Thyroid gland (tissue), 4 donors: ENCODE measurements around the gene CACNA1G. TPM values are rescaled to one million over a fixed set of nuclear protein-coding genes. Genes with fewer than 3 reads are reported as not detected.

ENCODE experiments used
- DNase-seq, 2 donors: peaks; one replicate each; pipeline ENCODE4 v3.0.0-alpha.2; 2019
- H3K27ac ChIP-seq, 3 donors: fragments of 200-600 bp; sonication (generic); 1 replicate in 2 of 3; 2 replicates in 1 of 3; pipeline ENCODE4 v1.5.1; 2016 to 2019; ENCODE audit warnings: mild to moderate bottlenecking in 1 of 3, moderate library complexity in 1 of 3
- H3K27me3 ChIP-seq: fragments of 200-600 bp; sonication (generic); one replicate; pipeline ENCODE4 v1.5.1; 2019
- H3K36me3 ChIP-seq, 2 donors: fragments of 200-600 bp; sonication (generic); one replicate each; pipeline ENCODE4 v1.5.1; 2016 to 2019
- H3K4me1 ChIP-seq, 2 donors: fragments of 200-600 bp; sonication (generic); one replicate each; pipeline ENCODE4 v1.5.1; 2017 to 2019
- H3K4me3 ChIP-seq, 3 donors: fragments of 200-600 bp; sonication (generic); replicated peaks in 1 of 3; 1 replicate in 2 of 3; 2 replicates in 1 of 3; pipeline ENCODE4 v1.5.1; 2016; ENCODE audit warnings: mild to moderate bottlenecking in 1 of 3
- H3K9me3 ChIP-seq: fragments of 200-600 bp; sonication (generic); one replicate; pipeline ENCODE4 v1.5.1; 2017
- POLR2A ChIP-seq, 2 donors: fragments of 450-650 bp; IDR thresholded peaks; one replicate each; pipeline ENCODE4 v1.6.1; 2017; ENCODE audit warnings: antibody characterized with exemption in 2 of 2, mild to moderate bottlenecking in 2 of 2, moderate library complexity in 1 of 2
- WGBS, 2 donors: methylation state at CpG; one replicate each; pipeline ENCODE4 v1.1.5; 2017; 5-methylcytosine and 5-hydroxymethylcytosine counted together
- intact Hi-C: fragments of 100-400 bp; cut with DNase I; formaldehyde crosslinking; loops from one replicate; pipeline ENCODE4 v1.15.1; 2023
- total RNA-seq, 4 donors: library from RNA; depleted of rRNA; stranded (reverse); fragments of >200 nt; gene quantifications; one replicate each; pipeline ENCODE4 v1.2.3, GENCODE V29; 2016
- TF ChIP-seq, protein P1 (sequence below), 6 experiments: fragments of 200-600 bp in 3 of 6; fragments of 450-650 bp in 3 of 6; sonication (generic) in 3 of 6; IDR thresholded peaks; one replicate each; pipeline ENCODE4 v1.5.1; 2016 to 2019; ENCODE audit warnings: antibody characterized with exemption in 6 of 6, mild to moderate bottlenecking in 2 of 6, inconsistent platforms in 1 of 6, moderate library complexity in 1 of 6

CACNA1G gene
- total RNA-seq, 4 donors from 2014 or later, result 0.13 to 3.3 (median 0.52) TPM

DNA sequence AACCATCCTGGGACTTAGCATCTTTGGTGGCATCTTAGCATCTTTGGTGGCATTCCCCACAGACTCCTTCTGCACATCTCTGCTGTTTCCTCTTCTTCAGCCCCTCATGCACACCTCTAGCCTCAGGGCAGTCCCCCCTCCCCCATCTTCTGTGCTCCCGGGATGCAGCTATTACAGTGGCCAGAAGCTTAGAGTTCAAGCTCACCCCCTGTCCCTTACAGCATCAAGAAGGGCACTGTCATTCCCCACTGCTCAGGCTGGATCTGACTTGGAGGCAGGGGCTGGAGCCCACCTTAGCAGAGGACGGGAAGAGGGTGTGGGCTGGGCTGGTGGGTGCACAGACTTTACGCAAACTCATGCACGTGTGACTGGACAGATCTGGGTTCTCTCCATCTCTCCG is 27.3 kb upstream of the CACNA1G start:
- no peak for DNase-seq
- peaks cover 30 to 33% of the 10 kb centered on the region in 2 donors for H3K4me1 ChIP-seq
- H3K27ac ChIP-seq, result peak overlapping the region in 1 of 3 donors; percentile 74
- 5 to 16% methylated on average over 1 to 5 of the region's 5 CpGs for WGBS, 2 donors
- H3K9me3 ChIP-seq, result no peaks in the 10 kb centered on the region
- H3K4me3 ChIP-seq, result no peak overlapping the region
- intact Hi-C loops, result no loop called here
- H3K27me3 ChIP-seq, result no peaks in the 10 kb centered on the region
- H3K36me3 ChIP-seq, result no peaks in the 10 kb centered on the region
- TF ChIP-seq, protein P1, sequence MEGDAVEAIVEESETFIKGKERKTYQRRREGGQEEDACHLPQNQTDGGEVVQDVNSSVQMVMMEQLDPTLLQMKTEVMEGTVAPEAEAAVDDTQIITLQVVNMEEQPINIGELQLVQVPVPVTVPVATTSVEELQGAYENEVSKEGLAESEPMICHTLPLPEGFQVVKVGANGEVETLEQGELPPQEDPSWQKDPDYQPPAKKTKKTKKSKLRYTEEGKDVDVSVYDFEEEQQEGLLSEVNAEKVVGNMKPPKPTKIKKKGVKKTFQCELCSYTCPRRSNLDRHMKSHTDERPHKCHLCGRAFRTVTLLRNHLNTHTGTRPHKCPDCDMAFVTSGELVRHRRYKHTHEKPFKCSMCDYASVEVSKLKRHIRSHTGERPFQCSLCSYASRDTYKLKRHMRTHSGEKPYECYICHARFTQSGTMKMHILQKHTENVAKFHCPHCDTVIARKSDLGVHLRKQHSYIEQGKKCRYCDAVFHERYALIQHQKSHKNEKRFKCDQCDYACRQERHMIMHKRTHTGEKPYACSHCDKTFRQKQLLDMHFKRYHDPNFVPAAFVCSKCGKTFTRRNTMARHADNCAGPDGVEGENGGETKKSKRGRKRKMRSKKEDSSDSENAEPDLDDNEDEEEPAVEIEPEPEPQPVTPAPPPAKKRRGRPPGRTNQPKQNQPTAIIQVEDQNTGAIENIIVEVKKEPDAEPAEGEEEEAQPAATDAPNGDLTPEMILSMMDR (IDR thresholded peaks at IDR 0.05), result no peak
- TF ChIP-seq POLR2A (IDR thresholded peaks at IDR 0.05), result no peak

GRCh38 chr17:50533720-50534148 is 26.8 kb upstream of the CACNA1G start:
- no peak overlapping the region for H3K4me3 ChIP-seq
- DNase-seq, result peak; percentile 81 to 84
- no peaks in the 10 kb centered on the region for H3K9me3 ChIP-seq
- H3K36me3 ChIP-seq, result no peaks in the 10 kb centered on the region
- no peaks in the 10 kb centered on the region for H3K27me3 ChIP-seq
- 1% methylated on average over 17 of the region's 17 CpGs for WGBS, 2 donors
- H3K4me1 ChIP-seq, result peaks cover 29 to 33% of the 10 kb centered on the region in 2 donors
- TF ChIP-seq, protein P1 (IDR thresholded peaks at IDR 0.05), result no peak
- no peak for TF ChIP-seq POLR2A (IDR thresholded peaks at IDR 0.05)
- intact Hi-C loops, result no loop called here
- H3K27ac ChIP-seq, result peak overlapping the region; percentile 41 to 74 (median 61)

GRCh38 chr17:50534222-50534978 is 26.1 kb upstream of the CACNA1G start:
- Histone ChIP-seq H3K4me1 (peaks cover 29 to 33% of the 10 kb centered on the region in 2 donors), H3K4me3 (no peak overlapping the region), H3K27ac (peak overlapping the region; percentile 41 to 74 (median 61)), H3K27me3 (no peaks in the 10 kb centered on the region), H3K36me3 (no peaks in the 10 kb centered on the region), H3K9me3 (no peaks in the 10 kb centered on the region)
- 47 to 69% methylated on average over 15 to 17 of the region's 24 CpGs for whole genome bisulfite sequencing, 2 donors
- intact Hi-C loops, result no loop called here
- TF ChIP-seq, protein P1 (IDR thresholded peaks at IDR 0.05), result peak in 5 of 6 experiments; percentile 31 to 56 (median 48)
- peak in 1 of 2 donors; percentile 43 for TF ChIP-seq POLR2A (IDR thresholded peaks at IDR 0.05)
- peak; percentile 74 to 78 for DNase-seq

DNA sequence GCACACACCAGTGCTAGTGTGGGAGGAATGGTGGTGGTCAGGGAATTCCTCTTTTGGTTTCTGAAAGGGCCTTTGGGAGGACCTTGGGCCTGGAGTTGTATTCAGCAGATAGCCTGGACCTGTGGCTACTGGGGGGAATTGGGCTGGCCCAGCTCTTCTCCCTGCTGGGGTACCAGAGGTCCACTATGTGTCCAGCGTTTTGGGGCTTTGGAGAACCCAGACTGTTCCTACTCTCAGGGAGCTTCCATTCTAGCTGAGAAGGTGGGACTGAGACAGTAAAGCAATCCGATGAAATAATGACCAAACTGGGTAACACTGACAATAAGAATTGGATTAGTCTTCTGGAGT is 25.6 kb upstream of the CACNA1G start:
- no peak for DNase-seq
- intact Hi-C loops, result no loop called here
- Histone ChIP-seq H3K4me1 (peaks cover 29 to 33% of the 10 kb centered on the region in 2 donors), H3K4me3 (no peak overlapping the region), H3K27me3 (no peaks in the 10 kb centered on the region), H3K36me3 (no peaks in the 10 kb centered on the region), H3K27ac (peak overlapping the region in 1 of 3 donors; percentile 74), H3K9me3 (no peaks in the 10 kb centered on the region)
- 87 to 95% methylated on average over 2 of the region's 2 CpGs for WGBS, 2 donors
- no peak for TF ChIP-seq POLR2A (IDR thresholded peaks at IDR 0.05)
- TF ChIP-seq, protein P1 (IDR thresholded peaks at IDR 0.05), result no peak

GRCh38 chr17:50535407-50535806 is 25.1 kb upstream of the CACNA1G start:
- intact Hi-C loops, result no loop called here
- Histone ChIP-seq H3K4me3 (no peak overlapping the region), H3K27me3 (no peaks in the 10 kb centered on the region), H3K4me1 (peaks cover 29 to 33% of the 10 kb centered on the region in 2 donors), H3K36me3 (no peaks in the 10 kb centered on the region), H3K9me3 (no peaks in the 10 kb centered on the region), H3K27ac (no peak overlapping the region)
- WGBS, 2 donors, result 81 to 88% methylated on average over 7 of the region's 7 CpGs
- no peak for TF ChIP-seq POLR2A (IDR thresholded peaks at IDR 0.05)
- TF ChIP-seq, protein P1 (IDR thresholded peaks at IDR 0.05), result no peak
- DNase-seq, result no peak
